Pancreas (tissue), 10 donors: ENCODE results near the gene APLP2. TPM values are rescaled to one million over a fixed set of nuclear protein-coding genes. Genes with fewer than 3 reads are reported as not detected.
"Not testable (repeated sequence)": the region's sequence is repeated elsewhere in the genome, so short reads cannot be mapped to it uniquely, and the experiment has no call there.

Source experiments
- ATAC-seq, 4 donors: fragments of 200-7000 bp; cut with Tn5 transposase; one replicate each; pipeline versions ENCODE4 v1.8.0 to v1.9.1; 2020; ENCODE audit warnings: mild to moderate bottlenecking in 4 of 4, moderate library complexity in 4 of 4
- DNase-seq, 6 donors: peaks; one replicate each; pipeline ENCODE4 v3.0.0-alpha.2; 2020
- FAIRE-seq: peaks from 2 replicates; lab custom pipeline; 2012; peaks lifted over from hg19 to GRCh38; lab: Jason Lieb, UNC
- H3K27ac ChIP-seq, 4 donors: fragments of 200-600 bp; sonication (generic); 1 replicate in 3 of 4; 2 replicates in 1 of 4; pipeline versions ENCODE4 v1.5.0 to v1.8.0; 2020
- H3K27me3 ChIP-seq, 4 donors: fragments of 200-600 bp; one replicate each; pipeline ENCODE4 v1.8.0; 2021
- H3K36me3 ChIP-seq, 3 donors: fragments of 200-600 bp; sonication (generic) in 1 of 3; one replicate each; pipeline versions ENCODE4 v1.5.0 to v1.8.0; 2020 to 2021
- H3K4me1 ChIP-seq, 3 donors: fragments of 200-600 bp; one replicate each; pipeline ENCODE4 v1.8.0; 2021
- H3K4me3 ChIP-seq, 4 donors: fragments of 200-600 bp; sonication (generic) in 2 of 4; one replicate each; pipeline versions ENCODE4 v1.5.0 to v1.8.0; 2020 to 2021
- H3K9me3 ChIP-seq, 4 donors: fragments of 200-600 bp; one replicate each; pipeline ENCODE4 v1.8.0; 2021
- CTCF ChIP-seq, 4 donors: fragments of 200-600 bp; sonication (generic) in 3 of 4; IDR thresholded peaks; one replicate each; pipeline versions ENCODE4 v1.5.0 to v1.8.0; 2021; ENCODE audit warnings: antibody characterized with exemption in 4 of 4
- WGBS, 2 donors: extraction: QIAGEN DNeasy Blood & Tissue Kit; methylation state at CpG; one replicate each; pipeline ENCODE4 v1.1.7; 2013; 5-methylcytosine and 5-hydroxymethylcytosine counted together
- intact Hi-C, 3 donors: fragments of 100-400 bp; cut with DNase I; formaldehyde crosslinking; loops; one replicate each; pipeline versions ENCODE4 v1.11.1 to v1.14.2; 2022
- polyA plus RNA-seq, 2 donors: library from polyadenylated mRNA; stranded (reverse); fragments of 200-250 nt; gene quantifications; one replicate each; pipeline ENCODE4 v1.2.3, GENCODE V29; 2013
- total RNA-seq, 6 donors: library from RNA; stranded (reverse); fragmentation: NEBNext Ultra II Directional in 4 of 6; extraction: Animal tissue kit (Norgen Biotek cat#: 25700) in 4 of 6; gene quantifications; one replicate each; pipeline versions ENCODE4 v1.2.1 to v1.2.4, GENCODE V29; 2021 to 2023
- donor health status: healthy with polysubstance abuse.
- donor health status: DM: no; HTN: no; CAD: no; lungs with moderate emphysema.
- donor health status: DM: no; HTN: no; CAD: no.
- donor health status: control.
- donor health status: control.
- donor health status: Bipolar disorder and iron deficiency.
- donor health status: DM: yes; HTN: yes; CAD: no.
- donor health status: DM: no; HTN: no; CAD: no.
- donor health status: DM: no; HTN: no; CAD: no.
- donor health status: DM: yes; HTN: yes; CAD: no.

APLP2 gene
- total and polyA plus RNA-seq, 8 donors: 45.3 to 171 (median 101) TPM

GRCh38 chr11:130102301-130103249, 32.9 kb downstream of the APLP2 start:
- Histone ChIP-seq H3K9me3 (no peaks in the 10 kb centered on the region), H3K27ac (peak overlapping the region in 2 of 4 donors; percentile 6 to 16), H3K27me3 (no peaks in the 10 kb centered on the region), H3K36me3 (no peaks in the 10 kb centered on the region), H3K4me3 (no peak overlapping the region), H3K4me1 (peaks cover 3 to 11% (median 8%) of the 10 kb centered on the region in 3 donors)
- DNase-seq: no peak
- peak in 3 of 4 donors; percentile 37 to 72 (median 56) for ATAC-seq
- WGBS, 2 donors: 86 to 89% methylated on average over 9 of the region's 9 CpGs
- no peak for FAIRE-seq
- intact Hi-C loops: no loop called here
- TF ChIP-seq CTCF (IDR thresholded peaks at IDR 0.05): no peak

- FAIRE-seq: no peak
- DNase-seq: no peak
- H3K4me1 ChIP-seq: peaks cover 3 to 11% (median 8%) of the 10 kb centered on the region in 3 donors
Observed at GRCh38 chr11:130103296-130103814, 33.7 kb downstream of the APLP2 start.

GRCh38 chr11:130106381-130106780, 36.7 kb downstream of the APLP2 start:
- DNase-seq (no peak), FAIRE-seq (no peak), ATAC-seq (no peak)
- intact Hi-C loops: no loop called here
- Histone ChIP-seq H3K9me3 (no peaks in the 10 kb centered on the region), H3K27me3 (no peaks in the 10 kb centered on the region), H3K36me3 (peaks cover 0 to 9% (median 3%) of the 10 kb centered on the region in 3 donors), H3K27ac (no peak overlapping the region), H3K4me1 (peaks cover 3 to 11% (median 8%) of the 10 kb centered on the region in 3 donors), H3K4me3 (no peak overlapping the region)
- no peak for TF ChIP-seq CTCF (IDR thresholded peaks at IDR 0.05)
- WGBS, 2 donors: 94 to 96% methylated on average over 5 of the region's 5 CpGs

More at GRCh38 chr11:130103296-130103814, 33.7 kb downstream of the APLP2 start:
- Histone ChIP-seq H3K36me3 (no peaks in the 10 kb centered on the region), H3K9me3 (no peaks in the 10 kb centered on the region), H3K27ac (peak overlapping the region in 1 of 4 donors; percentile 6), H3K27me3 (no peaks in the 10 kb centered on the region), H3K4me3 (no peak overlapping the region)
- no peak for TF ChIP-seq CTCF (IDR thresholded peaks at IDR 0.05)
- ATAC-seq: peak in 3 of 4 donors; percentile 54 to 75 (median 66)
- 54 to 60% methylated on average over 5 of the region's 5 CpGs for WGBS, 2 donors
- intact Hi-C loops: no loop called here

GRCh38 chr11:130108671-130109070, 39.0 kb downstream of the APLP2 start:
- ATAC-seq, H3K27me3 ChIP-seq, intact Hi-C loops, DNase-seq, FAIRE-seq, H3K9me3 ChIP-seq, H3K4me1 ChIP-seq, H3K4me3 ChIP-seq, H3K27ac ChIP-seq: not testable (repeated sequence)
- peaks cover 0 to 11% (median 4%) of the 10 kb centered on the region in 3 donors for H3K36me3 ChIP-seq
- 93 to 97% methylated on average over 4 of the region's 4 CpGs for WGBS, 2 donors

- no peaks in the 10 kb centered on the region for H3K9me3 ChIP-seq
- H3K27ac ChIP-seq: no peak overlapping the region
- TF ChIP-seq CTCF (IDR thresholded peaks at IDR 0.05): no peak
- H3K4me1 ChIP-seq: peaks cover 0 to 3% (median 1%) of the 10 kb centered on the region in 3 donors
- H3K27me3 ChIP-seq: no peaks in the 10 kb centered on the region
- peaks cover 0 to 11% (median 4%) of the 10 kb centered on the region in 3 donors for H3K36me3 ChIP-seq
- 92 to 100% methylated on average over 2 of the region's 2 CpGs for WGBS, 2 donors
- no peak overlapping the region for H3K4me3 ChIP-seq
- intact Hi-C loops: no loop called here
- ATAC-seq (peak in 1 of 4 donors; percentile 50), DNase-seq (no peak), FAIRE-seq (no peak)
Observed at GRCh38 chr11:130109386-130109785, 39.7 kb downstream of the APLP2 start.
